Colonic mucosa (tissue), 4 donors: Measurements from ENCODE around the gene RPRD1A. TPM values are rescaled to one million over a fixed set of nuclear protein-coding genes. Genes with fewer than 3 reads are reported as not detected.

ENCODE experiments used
- DNase-seq: peaks from one replicate; pipeline ENCODE4 v3.0.0-alpha.2; 2020
- H3K27ac ChIP-seq: fragments of 200-600 bp; one replicate; pipeline ENCODE4 v1.8.0; 2021
- H3K27me3 ChIP-seq: fragments of 200-600 bp; one replicate; pipeline ENCODE4 v1.8.0; 2021
- H3K36me3 ChIP-seq: fragments of 200-600 bp; one replicate; pipeline ENCODE4 v1.8.0; 2021
- H3K4me1 ChIP-seq: fragments of 200-600 bp; one replicate; pipeline ENCODE4 v1.8.0; 2021; ENCODE audit warnings: mild to moderate bottlenecking
- H3K4me3 ChIP-seq: fragments of 200-600 bp; one replicate; pipeline ENCODE4 v1.8.0; 2021
- H3K9ac ChIP-seq, 2 donors: one replicate each; pipeline ENCODE4 v1.7.0; 2013; ENCODE audit warnings: control low read depth in 2 of 2, low read depth in 2 of 2, low read length in 2 of 2
- H3K9me3 ChIP-seq: fragments of 200-600 bp; one replicate; pipeline ENCODE4 v1.8.0; 2021
- intact Hi-C: fragments of 100-400 bp; cut with DNase I; formaldehyde crosslinking; loops from one replicate; pipeline ENCODE4 v1.14.1; 2022
- total RNA-seq, 2 donors: library from RNA; stranded (reverse); fragmentation: NEBNext Ultra II Directional in 1 of 2; extraction: Animal tissue kit (Norgen Biotek cat#: 25700) in 1 of 2; gene quantifications; one replicate each; pipeline ENCODE4 v1.2.1, GENCODE V29; 2021
- TF ChIP-seq, protein P1 (sequence below): fragments of 200-600 bp; IDR thresholded peaks from one replicate; pipeline ENCODE4 v1.8.0; 2022; ENCODE audit warnings: antibody characterized with exemption, mild to moderate bottlenecking
- donor health status: healthy.
- donor health status: DM: no; HTN: no; CAD: no.
- donor health status: DM: no; HTN: no; CAD: no.

The RPRD1A gene
- total RNA-seq, 2 donors from 2014 or later = 39.8 TPM

GRCh38 chr18:35991696-35992095 lies 75.7 kb downstream of the RPRD1A start:
- H3K36me3 ChIP-seq = no peaks in the 10 kb centered on the region
- H3K9me3 ChIP-seq = no peaks in the 10 kb centered on the region
- H3K4me3 ChIP-seq = no peak overlapping the region
- no peak overlapping the region for H3K9ac ChIP-seq
- TF ChIP-seq, protein P1, sequence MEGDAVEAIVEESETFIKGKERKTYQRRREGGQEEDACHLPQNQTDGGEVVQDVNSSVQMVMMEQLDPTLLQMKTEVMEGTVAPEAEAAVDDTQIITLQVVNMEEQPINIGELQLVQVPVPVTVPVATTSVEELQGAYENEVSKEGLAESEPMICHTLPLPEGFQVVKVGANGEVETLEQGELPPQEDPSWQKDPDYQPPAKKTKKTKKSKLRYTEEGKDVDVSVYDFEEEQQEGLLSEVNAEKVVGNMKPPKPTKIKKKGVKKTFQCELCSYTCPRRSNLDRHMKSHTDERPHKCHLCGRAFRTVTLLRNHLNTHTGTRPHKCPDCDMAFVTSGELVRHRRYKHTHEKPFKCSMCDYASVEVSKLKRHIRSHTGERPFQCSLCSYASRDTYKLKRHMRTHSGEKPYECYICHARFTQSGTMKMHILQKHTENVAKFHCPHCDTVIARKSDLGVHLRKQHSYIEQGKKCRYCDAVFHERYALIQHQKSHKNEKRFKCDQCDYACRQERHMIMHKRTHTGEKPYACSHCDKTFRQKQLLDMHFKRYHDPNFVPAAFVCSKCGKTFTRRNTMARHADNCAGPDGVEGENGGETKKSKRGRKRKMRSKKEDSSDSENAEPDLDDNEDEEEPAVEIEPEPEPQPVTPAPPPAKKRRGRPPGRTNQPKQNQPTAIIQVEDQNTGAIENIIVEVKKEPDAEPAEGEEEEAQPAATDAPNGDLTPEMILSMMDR = no peak
- no peak overlapping the region for H3K27ac ChIP-seq
- H3K4me1 ChIP-seq = no peaks in the 10 kb centered on the region
- no peaks in the 10 kb centered on the region for H3K27me3 ChIP-seq
- intact Hi-C loops = no loop called here
- DNase-seq = no peak

DNA sequence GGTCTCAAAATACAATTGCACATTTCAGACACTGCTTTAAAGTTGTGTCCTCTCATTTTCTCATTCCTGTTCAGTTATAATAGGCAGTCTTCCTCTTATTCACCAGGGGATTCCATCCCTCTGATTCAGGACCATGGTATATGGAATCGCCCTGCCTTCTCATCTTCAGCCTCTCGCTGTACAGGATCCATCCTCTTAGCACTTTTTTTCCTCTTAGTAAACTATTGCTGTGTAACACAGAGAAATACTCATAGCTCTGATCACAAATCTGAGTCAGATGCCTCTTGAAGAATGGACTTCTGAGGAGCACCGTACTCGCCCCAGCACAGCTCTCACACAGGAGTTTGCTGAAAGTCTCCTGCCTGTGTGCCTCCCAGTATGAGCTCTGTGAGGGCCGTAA lies 83.5 kb downstream of the RPRD1A start:
- Histone ChIP-seq H3K4me3 (no peak overlapping the region), H3K27me3 (no peaks in the 10 kb centered on the region), H3K27ac (no peak overlapping the region), H3K4me1 (no peaks in the 10 kb centered on the region), H3K9ac (no peak overlapping the region), H3K36me3 (peaks cover 11% of the 10 kb centered on the region), H3K9me3 (no peaks in the 10 kb centered on the region)
- no peak for DNase-seq
- intact Hi-C loops = no loop called here
- TF ChIP-seq, protein P1 = no peak

DNA sequence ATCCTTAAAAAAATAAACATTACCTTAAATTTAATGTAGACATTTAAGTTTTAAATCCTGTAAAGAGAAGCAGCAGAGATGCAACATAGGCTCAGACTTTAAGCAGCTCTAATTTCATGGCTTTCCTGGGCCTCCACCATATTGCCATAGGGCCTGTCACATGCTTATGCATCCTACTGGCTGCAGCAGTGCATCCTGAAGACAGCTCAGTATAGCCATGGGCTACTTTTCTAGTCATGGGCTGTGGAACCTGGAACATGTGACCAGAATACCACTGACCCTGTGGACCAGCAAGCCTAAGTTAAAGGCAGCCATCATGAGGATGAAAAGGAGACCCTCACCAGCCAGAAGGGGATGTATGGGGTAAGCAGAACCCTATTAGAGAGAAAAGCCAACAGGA lies 84.2 kb downstream of the RPRD1A start:
- DNase-seq = no peak
- intact Hi-C loops = no loop called here
- H3K4me3 ChIP-seq = no peak overlapping the region
- no peak overlapping the region for H3K9ac ChIP-seq
- peaks cover 17% of the 10 kb centered on the region for H3K36me3 ChIP-seq
- H3K27ac ChIP-seq = no peak overlapping the region
- TF ChIP-seq, protein P1 = no peak
- no peaks in the 10 kb centered on the region for H3K9me3 ChIP-seq
- H3K4me1 ChIP-seq = no peaks in the 10 kb centered on the region
- no peaks in the 10 kb centered on the region for H3K27me3 ChIP-seq

DNA sequence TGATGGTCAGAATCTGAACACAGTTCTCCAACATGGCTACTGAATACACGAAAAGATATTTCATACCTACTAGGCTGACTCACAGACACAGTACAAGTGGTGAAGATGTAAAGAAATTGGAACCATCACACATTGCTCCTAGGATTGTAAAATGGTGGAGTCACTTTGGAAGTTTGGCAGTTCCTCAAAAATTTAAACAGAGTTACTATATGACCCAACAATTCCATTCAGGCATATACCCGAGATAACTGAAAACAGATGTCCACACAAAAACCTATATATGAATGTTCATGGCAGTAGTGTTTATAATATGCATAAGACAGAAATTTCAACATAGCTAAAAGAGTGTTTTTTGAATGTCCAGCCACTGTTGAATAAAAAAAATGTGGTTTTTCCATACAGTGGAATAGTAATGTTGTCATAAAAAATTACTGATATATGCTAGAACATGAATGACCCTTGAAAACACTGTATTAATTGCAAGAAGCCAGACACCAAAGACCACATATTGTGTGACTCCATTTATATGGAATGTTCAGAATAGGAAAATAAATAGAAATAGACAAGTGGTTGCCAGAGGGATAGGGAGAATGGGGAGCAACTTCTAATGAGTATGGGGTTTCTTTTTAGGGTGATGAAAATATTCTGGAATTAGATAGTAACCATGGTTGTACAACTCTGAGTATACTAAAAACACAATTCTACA lies 84.8 kb downstream of the RPRD1A start:
- TF ChIP-seq, protein P1 = no peak
- Histone ChIP-seq H3K27me3 (no peaks in the 10 kb centered on the region), H3K9ac (no peak overlapping the region), H3K4me1 (no peaks in the 10 kb centered on the region), H3K36me3 (peaks cover 23% of the 10 kb centered on the region), H3K4me3 (no peak overlapping the region), H3K9me3 (no peaks in the 10 kb centered on the region), H3K27ac (no peak overlapping the region)
- no peak for DNase-seq
- intact Hi-C loops = no loop called here

DNA sequence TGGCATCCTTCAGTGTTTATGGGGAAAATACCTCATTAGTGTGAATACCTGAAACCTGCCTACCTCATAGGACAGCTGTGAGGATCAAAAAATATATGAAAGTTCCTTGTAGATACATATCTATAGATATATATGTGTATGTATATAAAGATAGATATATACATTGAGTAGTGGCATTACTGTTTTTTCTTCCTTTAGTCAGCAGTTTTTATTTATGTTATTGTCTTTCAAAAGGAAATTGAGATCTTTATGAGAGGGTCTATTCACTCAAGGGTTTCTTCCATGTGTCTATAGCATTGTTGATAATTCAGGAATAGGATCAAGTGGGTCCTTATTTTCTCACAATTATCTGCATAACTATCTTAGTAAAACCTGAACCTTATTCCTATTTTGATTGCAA lies 88.2 kb downstream of the RPRD1A start:
- H3K9me3 ChIP-seq = no peaks in the 10 kb centered on the region
- intact Hi-C loops = no loop called here
- H3K27ac ChIP-seq = no peak overlapping the region
- no peak overlapping the region for H3K4me3 ChIP-seq
- H3K27me3 ChIP-seq = no peaks in the 10 kb centered on the region
- H3K36me3 ChIP-seq = peaks cover 23% of the 10 kb centered on the region
- no peaks in the 10 kb centered on the region for H3K4me1 ChIP-seq
- no peak overlapping the region for H3K9ac ChIP-seq
- no peak for DNase-seq
- TF ChIP-seq, protein P1 = no peak
